K562 (cell line): ENCODE data around the gene TBL2. TPM values are rescaled to one million over a fixed set of nuclear protein-coding genes. Genes with fewer than 3 reads are reported as not detected.

ENCODE experiments used
- BRD4 ChIP-seq: fragments of 200-600 bp; sonication (generic); IDR thresholded peaks from 2 replicates; pipeline ENCODE4 v1.6.1; 2017; ENCODE audit warnings: inconsistent platforms
- CREM ChIP-seq: IDR thresholded peaks from 2 replicates; pipeline ENCODE4 v1.6.1; 2014; ENCODE audit warnings: antibody characterized with exemption, low read depth
- ERF ChIP-seq: fragments of 450-650 bp; formaldehyde crosslinking; IDR thresholded peaks from 2 replicates; pipeline ENCODE4 v1.4.0; 2020; ENCODE audit warnings: mild to moderate bottlenecking, mixed read lengths
- FOXA3 ChIP-seq, 2 experiments: fragments of 450-650 bp in 1 of 2; sonication (generic) in 1 of 2; formaldehyde crosslinking; IDR thresholded peaks in 1 of 2; conservative IDR thresholded peaks in 1 of 2; 2 replicates each; pipeline versions ENCODE4 v1.4.0 to v1.8.0; 2020 to 2022; ENCODE audit warnings: mild to moderate bottlenecking in 2 of 2, missing genetic modification reagents in 1 of 2
- HDGF ChIP-seq: fragments of 450-650 bp; IDR thresholded peaks from 2 replicates; pipeline ENCODE4 v1.6.1; 2016
- NFRKB ChIP-seq: fragments of 450-650 bp; IDR thresholded peaks from 2 replicates; pipeline ENCODE4 v1.6.1; 2016; ENCODE audit warnings: low read depth
- SIN3A ChIP-seq, 2 experiments: fragments of 150-350 bp in 1 of 2; IDR thresholded peaks; 2 replicates each; pipeline ENCODE4 v1.6.1; 2011 to 2016; ENCODE audit warnings: borderline replicate concordance in 2 of 2, low read depth in 2 of 2, low read length in 2 of 2, mild to moderate bottlenecking in 2 of 2, moderate library complexity in 2 of 2; ENCODE audit not compliant: control insufficient read depth in 1 of 2
- ZNF431 ChIP-seq: sonication (generic); formaldehyde crosslinking; IDR thresholded peaks from 2 replicates; pipeline ENCODE4 v1.8.0; 2022; ENCODE audit warnings: mild to moderate bottlenecking, missing genetic modification reagents
- polyA plus RNA-seq, 8 experiments: library from polyadenylated mRNA; depleted of rRNA in 4 of 8; stranded (reverse) in 5 of 8; unstranded in 3 of 8; fragments of >200 nt; fragmentation: Nextera tagmentation in 2 of 8; fragmentation: Illumina TruSeq in 1 of 8; extraction: Ambion mirVana in 2 of 8; extraction: Trizol in 1 of 8; gene quantifications; 2 replicates each; pipeline versions ENCODE4 v1.2.1 to v1.2.3, GENCODE V29; 2011 to 2014; ENCODE audit warnings: inconsistent platforms in 1 of 8, missing spikeins in 1 of 8
- total RNA-seq, 7 experiments: library from RNA; depleted of rRNA in 6 of 7; stranded (reverse); fragments of >200 nt in 6 of 7; fragmentation: Illumina TruSeq in 2 of 7; extraction: Trizol in 2 of 7; gene quantifications; 2 replicates each; pipeline versions ENCODE4 v1.2.1 to v1.2.3, GENCODE V29; 2011 to 2021; ENCODE audit warnings: low replicate concordance in 1 of 7
- TF ChIP-seq, protein P1 (sequence below), 2 experiments: fragments of 450-650 bp in 1 of 2; sonication (generic) in 1 of 2; formaldehyde crosslinking in 1 of 2; IDR thresholded peaks; 2 replicates each; pipeline versions ENCODE4 v1.7.1 to v1.9.0; 2016 to 2022; ENCODE audit warnings: inconsistent platforms in 1 of 2, mild to moderate bottlenecking in 1 of 2, missing genetic modification reagents in 1 of 2
- TF ChIP-seq, protein P2 (sequence below): fragments of 200-800 bp; sonication (Bioruptor generic); IDR thresholded peaks from 2 replicates; pipeline ENCODE4 v1.6.1; 2016; ENCODE audit warnings: missing genetic modification characterization, missing compliant biosample characterization
- TF ChIP-seq, protein P3 (sequence below): fragments of 250-450 bp; sonication (Bioruptor Pico); IDR thresholded peaks from 2 replicates; pipeline ENCODE4 v1.4.0; 2020

Gene TBL2
- total and polyA plus RNA-seq, 9 of the 15 experiments (the other 6 are each of a cell fraction or from before 2014, with no cell fraction given), result 2.5 to 123 (median 49.2) TPM

DNA sequence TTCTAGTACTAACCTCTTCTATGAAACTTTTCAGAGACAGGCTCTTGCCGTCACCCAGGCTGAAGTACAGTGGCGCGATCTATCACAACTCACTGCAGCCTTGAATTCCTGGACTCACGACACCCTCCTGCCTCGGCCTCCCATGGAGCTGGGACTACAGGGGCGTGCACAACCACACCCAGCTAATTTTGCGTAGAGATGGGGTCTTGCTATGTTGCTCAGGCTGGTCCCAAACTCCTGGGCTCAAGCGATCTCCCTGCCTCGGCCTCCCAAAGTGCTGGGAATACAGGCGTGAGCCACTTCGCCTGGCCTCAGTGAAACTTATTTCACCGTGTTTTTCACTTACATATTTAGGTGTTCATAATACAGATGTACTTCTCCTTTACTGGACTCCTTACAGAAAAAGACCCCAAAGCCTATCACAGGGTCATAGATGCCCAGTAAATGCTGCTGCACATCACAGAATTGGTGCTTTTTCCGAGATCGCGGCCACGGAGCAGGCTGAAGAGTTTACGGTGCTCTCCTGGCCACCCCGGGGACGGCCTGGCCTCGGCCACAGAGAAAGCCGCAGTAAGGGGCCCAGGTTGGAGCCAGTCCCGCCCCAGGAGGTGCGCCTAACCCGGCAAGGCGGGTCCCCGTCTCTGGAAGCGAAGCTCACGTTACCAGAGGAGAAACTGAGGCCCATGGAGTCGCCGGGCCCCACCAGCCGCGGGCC is 595 bp downstream of the TBL2 start (continued):
- TF ChIP-seq, protein P1, sequence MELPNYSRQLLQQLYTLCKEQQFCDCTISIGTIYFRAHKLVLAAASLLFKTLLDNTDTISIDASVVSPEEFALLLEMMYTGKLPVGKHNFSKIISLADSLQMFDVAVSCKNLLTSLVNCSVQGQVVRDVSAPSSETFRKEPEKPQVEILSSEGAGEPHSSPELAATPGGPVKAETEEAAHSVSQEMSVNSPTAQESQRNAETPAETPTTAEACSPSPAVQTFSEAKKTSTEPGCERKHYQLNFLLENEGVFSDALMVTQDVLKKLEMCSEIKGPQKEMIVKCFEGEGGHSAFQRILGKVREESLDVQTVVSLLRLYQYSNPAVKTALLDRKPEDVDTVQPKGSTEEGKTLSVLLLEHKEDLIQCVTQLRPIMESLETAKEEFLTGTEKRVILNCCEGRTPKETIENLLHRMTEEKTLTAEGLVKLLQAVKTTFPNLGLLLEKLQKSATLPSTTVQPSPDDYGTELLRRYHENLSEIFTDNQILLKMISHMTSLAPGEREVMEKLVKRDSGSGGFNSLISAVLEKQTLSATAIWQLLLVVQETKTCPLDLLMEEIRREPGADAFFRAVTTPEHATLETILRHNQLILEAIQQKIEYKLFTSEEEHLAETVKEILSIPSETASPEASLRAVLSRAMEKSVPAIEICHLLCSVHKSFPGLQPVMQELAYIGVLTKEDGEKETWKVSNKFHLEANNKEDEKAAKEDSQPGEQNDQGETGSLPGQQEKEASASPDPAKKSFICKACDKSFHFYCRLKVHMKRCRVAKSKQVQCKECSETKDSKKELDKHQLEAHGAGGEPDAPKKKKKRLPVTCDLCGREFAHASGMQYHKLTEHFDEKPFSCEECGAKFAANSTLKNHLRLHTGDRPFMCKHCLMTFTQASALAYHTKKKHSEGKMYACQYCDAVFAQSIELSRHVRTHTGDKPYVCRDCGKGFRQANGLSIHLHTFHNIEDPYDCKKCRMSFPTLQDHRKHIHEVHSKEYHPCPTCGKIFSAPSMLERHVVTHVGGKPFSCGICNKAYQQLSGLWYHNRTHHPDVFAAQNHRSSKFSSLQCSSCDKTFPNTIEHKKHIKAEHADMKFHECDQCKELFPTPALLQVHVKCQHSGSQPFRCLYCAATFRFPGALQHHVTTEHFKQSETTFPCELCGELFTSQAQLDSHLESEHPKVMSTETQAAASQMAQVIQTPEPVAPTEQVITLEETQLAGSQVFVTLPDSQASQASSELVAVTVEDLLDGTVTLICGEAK (IDR thresholded peaks at IDR 0.05), result peak; percentile 28; the same call in 1 of the 2 replicates
- TF ChIP-seq, protein P1 (CRISPR knock-in tag; IDR thresholded peaks at IDR 0.05), result no peak
- TF ChIP-seq BRD4 (peak; percentile 90; the same call in 1 of the 2 replicates), ERF (CRISPR knock-in tag) (no peak), NFRKB (0 out of 2 replicates have a peak, but pooled peaks have one; percentile 47), HDGF (peak; percentile 91; the same call in 1 of the 2 replicates), ZNF431 (CRISPR knock-in tag) (no peak), SIN3A (IDR thresholded peaks at IDR 0.05; ENCODE audit: borderline replicate concordance in 2 of 2, control insufficient read depth in 1 of 2, low read depth in 2 of 2, low read length in 2 of 2) (0 out of 4 replicates have a peak, but pooled peaks have one; percentile 5 to 61), CREM (0 out of 2 replicates have a peak, but pooled peaks have one; percentile 9), FOXA3 (CRISPR knock-in tag; conservative IDR thresholded peaks at IDR 0.05 in 1 of 2, IDR thresholded peaks at IDR 0.05 in 1 of 2) (no peak)
- TF ChIP-seq, protein P2, sequence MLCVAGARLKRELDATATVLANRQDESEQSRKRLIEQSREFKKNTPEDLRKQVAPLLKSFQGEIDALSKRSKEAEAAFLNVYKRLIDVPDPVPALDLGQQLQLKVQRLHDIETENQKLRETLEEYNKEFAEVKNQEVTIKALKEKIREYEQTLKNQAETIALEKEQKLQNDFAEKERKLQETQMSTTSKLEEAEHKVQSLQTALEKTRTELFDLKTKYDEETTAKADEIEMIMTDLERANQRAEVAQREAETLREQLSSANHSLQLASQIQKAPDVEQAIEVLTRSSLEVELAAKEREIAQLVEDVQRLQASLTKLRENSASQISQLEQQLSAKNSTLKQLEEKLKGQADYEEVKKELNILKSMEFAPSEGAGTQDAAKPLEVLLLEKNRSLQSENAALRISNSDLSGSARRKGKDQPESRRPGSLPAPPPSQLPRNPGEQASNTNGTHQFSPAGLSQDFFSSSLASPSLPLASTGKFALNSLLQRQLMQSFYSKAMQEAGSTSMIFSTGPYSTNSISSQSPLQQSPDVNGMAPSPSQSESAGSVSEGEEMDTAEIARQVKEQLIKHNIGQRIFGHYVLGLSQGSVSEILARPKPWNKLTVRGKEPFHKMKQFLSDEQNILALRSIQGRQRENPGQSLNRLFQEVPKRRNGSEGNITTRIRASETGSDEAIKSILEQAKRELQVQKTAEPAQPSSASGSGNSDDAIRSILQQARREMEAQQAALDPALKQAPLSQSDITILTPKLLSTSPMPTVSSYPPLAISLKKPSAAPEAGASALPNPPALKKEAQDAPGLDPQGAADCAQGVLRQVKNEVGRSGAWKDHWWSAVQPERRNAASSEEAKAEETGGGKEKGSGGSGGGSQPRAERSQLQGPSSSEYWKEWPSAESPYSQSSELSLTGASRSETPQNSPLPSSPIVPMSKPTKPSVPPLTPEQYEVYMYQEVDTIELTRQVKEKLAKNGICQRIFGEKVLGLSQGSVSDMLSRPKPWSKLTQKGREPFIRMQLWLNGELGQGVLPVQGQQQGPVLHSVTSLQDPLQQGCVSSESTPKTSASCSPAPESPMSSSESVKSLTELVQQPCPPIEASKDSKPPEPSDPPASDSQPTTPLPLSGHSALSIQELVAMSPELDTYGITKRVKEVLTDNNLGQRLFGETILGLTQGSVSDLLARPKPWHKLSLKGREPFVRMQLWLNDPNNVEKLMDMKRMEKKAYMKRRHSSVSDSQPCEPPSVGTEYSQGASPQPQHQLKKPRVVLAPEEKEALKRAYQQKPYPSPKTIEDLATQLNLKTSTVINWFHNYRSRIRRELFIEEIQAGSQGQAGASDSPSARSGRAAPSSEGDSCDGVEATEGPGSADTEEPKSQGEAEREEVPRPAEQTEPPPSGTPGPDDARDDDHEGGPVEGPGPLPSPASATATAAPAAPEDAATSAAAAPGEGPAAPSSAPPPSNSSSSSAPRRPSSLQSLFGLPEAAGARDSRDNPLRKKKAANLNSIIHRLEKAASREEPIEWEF (CRISPR knock-in tag), result no peak
- TF ChIP-seq, protein P3, sequence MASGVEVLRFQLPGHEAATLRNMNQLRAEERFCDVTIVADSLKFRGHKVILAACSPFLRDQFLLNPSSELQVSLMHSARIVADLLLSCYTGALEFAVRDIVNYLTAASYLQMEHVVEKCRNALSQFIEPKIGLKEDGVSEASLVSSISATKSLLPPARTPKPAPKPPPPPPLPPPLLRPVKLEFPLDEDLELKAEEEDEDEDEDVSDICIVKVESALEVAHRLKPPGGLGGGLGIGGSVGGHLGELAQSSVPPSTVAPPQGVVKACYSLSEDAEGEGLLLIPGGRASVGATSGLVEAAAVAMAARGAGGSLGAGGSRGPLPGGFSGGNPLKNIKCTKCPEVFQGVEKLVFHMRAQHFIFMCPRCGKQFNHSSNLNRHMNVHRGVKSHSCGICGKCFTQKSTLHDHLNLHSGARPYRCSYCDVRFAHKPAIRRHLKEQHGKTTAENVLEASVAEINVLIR (CRISPR knock-in tag), result no peak
